Vagina (tissue), 2 donors: Measurements from ENCODE around the gene TAL1.
"Not testable (repeated sequence)": the region's sequence is repeated elsewhere in the genome, so short reads cannot be mapped to it uniquely, and the experiment has no call there.

Experiments used
- CTCF ChIP-seq, 3 experiments: fragments of 450-650 bp in 2 of 3; fragments of 200-600 bp in 1 of 3; sonication (generic) in 1 of 3; IDR thresholded peaks; one replicate each; pipeline ENCODE4 v1.5.1; 2017 to 2019; ENCODE audit warnings: antibody characterized with exemption in 3 of 3, mild to moderate bottlenecking in 2 of 3, moderate library complexity in 2 of 3
- POLR2A ChIP-seq, 2 donors: fragments of 450-650 bp; IDR thresholded peaks; one replicate each; pipeline ENCODE4 v1.6.1; 2017; ENCODE audit warnings: antibody characterized with exemption in 2 of 2, mild to moderate bottlenecking in 2 of 2, moderate library complexity in 2 of 2
- POLR2AphosphoS5 ChIP-seq, 2 donors: sonication (generic); formaldehyde crosslinking; IDR thresholded peaks; one replicate each; pipeline ENCODE4 v1.9.0; 2017; ENCODE audit warnings: antibody characterized with exemption in 2 of 2, mild to moderate bottlenecking in 2 of 2, low read depth in 1 of 2; ENCODE audit not compliant: insufficient read depth in 1 of 2

DNA sequence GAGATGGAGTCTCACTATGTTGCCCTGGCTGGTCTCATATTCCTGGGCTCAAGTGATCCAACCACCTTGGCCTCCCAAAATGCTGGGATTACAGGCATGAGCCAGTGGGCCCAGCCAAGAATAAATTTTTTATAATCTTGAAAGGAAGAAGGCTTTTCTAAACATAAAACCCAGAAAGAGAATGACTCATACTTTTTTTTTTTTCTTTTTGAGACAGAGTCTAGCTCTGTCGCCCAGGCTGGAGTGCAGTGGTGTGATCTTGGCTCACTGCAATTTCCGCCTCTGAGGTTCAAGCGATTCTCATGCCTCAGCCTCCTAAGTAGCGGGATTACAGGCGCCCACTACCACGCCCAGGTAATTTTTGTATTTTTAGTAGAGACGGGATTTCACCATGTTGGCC, 43.8 kb upstream of the TAL1 start:
- not testable (repeated sequence) for TF ChIP-seq POLR2AphosphoS5 (IDR thresholded peaks at IDR 0.05; ENCODE audit: insufficient read depth in 1 of 2, low read depth in 1 of 2); POLR2A (IDR thresholded peaks at IDR 0.05); CTCF (IDR thresholded peaks at IDR 0.05)
